Aorta (tissue), 5 donors: Measurements from ENCODE around the gene GDI2. TPM values are rescaled to one million over a fixed set of nuclear protein-coding genes. Genes with fewer than 3 reads are reported as not detected.

ENCODE experiments used
- ATAC-seq: fragments of 200-7000 bp; cut with Tn5 transposase; one replicate; pipeline ENCODE4 v1.9.1; 2022; ENCODE audit warnings: moderate library complexity; ENCODE audit not compliant: low FRiP score
- DNase-seq, 2 donors: peaks; one replicate each; pipeline ENCODE4 v3.0.0-alpha.2; 2020
- H3K27ac ChIP-seq, 2 donors: one replicate each; pipeline ENCODE4 v1.5.1; 2013; ENCODE audit warnings: low read length in 2 of 2, mild to moderate bottlenecking in 2 of 2, moderate library complexity in 2 of 2, control low read depth in 1 of 2, inconsistent platforms in 1 of 2, low read depth in 1 of 2
- H3K27me3 ChIP-seq, 2 donors: one replicate each; pipeline ENCODE4 v1.6.1; 2013; ENCODE audit warnings: control low read depth in 1 of 2, low read length in 1 of 2, mild to moderate bottlenecking in 1 of 2, moderate library complexity in 1 of 2; ENCODE audit not compliant: insufficient read depth in 2 of 2, control insufficient read depth in 1 of 2
- H3K36me3 ChIP-seq, 2 donors: one replicate each; pipeline ENCODE4 v1.6.1; 2013; ENCODE audit warnings: control low read depth in 1 of 2, low read length in 1 of 2, mild to moderate bottlenecking in 1 of 2; ENCODE audit not compliant: insufficient read depth in 2 of 2, control insufficient read depth in 1 of 2
- H3K4me1 ChIP-seq, 2 donors: one replicate each; pipeline ENCODE4 v1.6.1; 2013; ENCODE audit warnings: low read length in 2 of 2, control low read depth in 1 of 2, mild to moderate bottlenecking in 1 of 2, moderate library complexity in 1 of 2; ENCODE audit not compliant: insufficient read depth in 2 of 2, control insufficient read depth in 1 of 2
- H3K4me3 ChIP-seq, 2 donors: one replicate each; pipeline ENCODE4 v1.5.1; 2013; ENCODE audit warnings: low read length in 2 of 2, control low read depth in 1 of 2, mild to moderate bottlenecking in 1 of 2
- H3K9me3 ChIP-seq: one replicate; pipeline ENCODE4 v1.6.1; 2013; ENCODE audit warnings: mild to moderate bottlenecking, low read length; ENCODE audit not compliant: control insufficient read depth
- WGBS, 2 donors: extraction: QIAGEN DNeasy Blood & Tissue Kit; methylation state at CpG; one replicate each; pipeline ENCODE4 v1.1.7; 2013; 5-methylcytosine and 5-hydroxymethylcytosine counted together
- intact Hi-C, 2 donors: fragments of 100-400 bp; cut with DNase I; formaldehyde crosslinking; loops; one replicate each; pipeline versions ENCODE4 v1.14.2 to v1.15.0; 2022
- polyA plus RNA-seq, 2 donors: library from polyadenylated mRNA; stranded (reverse); fragments of 200-250 nt; gene quantifications; one replicate each; pipeline ENCODE4 v1.2.3, GENCODE V29; 2013
- total RNA-seq, 2 donors: library from RNA; stranded (reverse); fragmentation: NEBNext Ultra II Directional; extraction: Animal tissue kit (Norgen Biotek cat#: 25700); gene quantifications; one replicate each; pipeline ENCODE4 v1.2.1, GENCODE V29; 2021
- donor health status: healthy with polysubstance abuse.
- donor health status: Bipolar disorder and iron deficiency.
- donor health status: DM: no; HTN: no; CAD: no.
- donor health status: DM: no; HTN: no; CAD: no.
- donor health status: DM: yes; HTN: yes; CAD: no.

Gene GDI2
- total and polyA plus RNA-seq, 4 donors: 116 to 161 (median 143) TPM

- Histone ChIP-seq H3K36me3 (no peaks in the 10 kb centered on the region), H3K27me3 (no peaks in the 10 kb centered on the region), H3K4me1 (no peaks in the 10 kb centered on the region), H3K9me3 (no peaks in the 10 kb centered on the region), H3K27ac (no peak overlapping the region), H3K4me3 (no peak overlapping the region)
- DNase-seq: no peak
- intact Hi-C loops: loop anchor here in 1 of 2 donors (10.0 kb wide), 1 partner anchor 131 kb away; the partner anchor contains the start of gene TASOR2
- ATAC-seq: no peak
These were observed 2.9 kb upstream of the GDI2 start for GRCh38 chr10:5816170-5816569.

GRCh38 chr10:5814110-5815107 is 1.2 kb upstream of the GDI2 start:
- no peak for DNase-seq
- Histone ChIP-seq H3K4me3 (peak overlapping the region; percentile 45 to 83), H3K27me3 (no peaks in the 10 kb centered on the region), H3K36me3 (no peaks in the 10 kb centered on the region), H3K27ac (peak overlapping the region in 1 of 2 donors; percentile 72), H3K4me1 (peaks cover 0 to under 1% of the 10 kb centered on the region in 2 donors), H3K9me3 (no peaks in the 10 kb centered on the region)
- intact Hi-C loops: loop anchor here in 1 of 2 donors (5.0 to 10.0 kb wide), 3 partner anchors 58 to 182 kb away; partner anchors contain the start of gene TASOR2
- no peak for ATAC-seq
- 24 to 25% methylated on average over 12 of the region's 12 CpGs for WGBS, 2 donors

GRCh38 chr10:5813091-5813340 is 218 bp downstream of the GDI2 start:
- Histone ChIP-seq H3K36me3 (no peaks in the 10 kb centered on the region), H3K4me3 (peak overlapping the region; percentile 67 to 77), H3K9me3 (no peaks in the 10 kb centered on the region), H3K27ac (peak overlapping the region; percentile 46 to 64), H3K4me1 (peaks cover 0 to 2% of the 10 kb centered on the region in 2 donors), H3K27me3 (no peaks in the 10 kb centered on the region)
- 0 to 1% methylated on average over 22 to 29 of the region's 29 CpGs for WGBS, 2 donors
- intact Hi-C loops: loop anchor here in 1 of 2 donors (5.0 to 10.0 kb wide), 3 partner anchors 59 to 181 kb away; partner anchors contain the start of gene TASOR2
- no peak for DNase-seq
- peak; percentile 71 for ATAC-seq

GRCh38 chr10:5812283-5813090 is 747 bp downstream of the GDI2 start:
- Histone ChIP-seq H3K27me3 (no peaks in the 10 kb centered on the region), H3K36me3 (no peaks in the 10 kb centered on the region), H3K4me3 (peak overlapping the region; percentile 67 to 77), H3K27ac (peak overlapping the region; percentile 46 to 64), H3K9me3 (no peaks in the 10 kb centered on the region), H3K4me1 (peaks cover 0 to 2% of the 10 kb centered on the region in 2 donors)
- ATAC-seq (peak; percentile 72), DNase-seq (peak; percentile 66 to 86)
- intact Hi-C loops: loop anchor here in 1 of 2 donors (5.0 to 10.0 kb wide), 3 partner anchors 60 to 180 kb away; partner anchors contain the start of gene TASOR2
- 1% methylated on average over 46 to 49 of the region's 49 CpGs for WGBS, 2 donors

GRCh38 chr10:5811387-5811821 is 1.8 kb downstream of the GDI2 start:
- Histone ChIP-seq H3K27me3 (no peaks in the 10 kb centered on the region), H3K4me3 (peak overlapping the region in 1 of 2 donors; percentile 46), H3K36me3 (no peaks in the 10 kb centered on the region), H3K9me3 (no peaks in the 10 kb centered on the region), H3K27ac (no peak overlapping the region), H3K4me1 (peaks cover 0 to 2% of the 10 kb centered on the region in 2 donors)
- ATAC-seq (no peak), DNase-seq (no peak)
- WGBS, 2 donors: 3% methylated on average over 6 of the region's 6 CpGs
- intact Hi-C loops: loop anchor here in 1 of 2 donors (5.0 to 10.0 kb wide), 3 partner anchors 61 to 179 kb away; partner anchors contain the start of gene TASOR2

- 47 to 49% methylated on average over 2 of the region's 2 CpGs for WGBS, 2 donors
- no peaks in the 10 kb centered on the region for H3K36me3 ChIP-seq
- H3K4me1 ChIP-seq: peaks cover 0 to 2% of the 10 kb centered on the region in 2 donors
- intact Hi-C loops: loop anchor here in 1 of 2 donors (5.0 to 10.0 kb wide), 3 partner anchors 62 to 178 kb away; partner anchors contain the start of gene TASOR2
- no peak for DNase-seq
- H3K27ac ChIP-seq: no peak overlapping the region
- no peaks in the 10 kb centered on the region for H3K9me3 ChIP-seq
- no peak overlapping the region for H3K4me3 ChIP-seq
- ATAC-seq: no peak
- H3K27me3 ChIP-seq: no peaks in the 10 kb centered on the region
These were observed 3.0 kb downstream of the GDI2 start for GRCh38 chr10:5810225-5810624.

- ATAC-seq: no peak
- Histone ChIP-seq H3K4me3 (no peak overlapping the region), H3K27ac (no peak overlapping the region), H3K4me1 (peaks cover 0 to 2% of the 10 kb centered on the region in 2 donors), H3K9me3 (no peaks in the 10 kb centered on the region), H3K27me3 (no peaks in the 10 kb centered on the region), H3K36me3 (no peaks in the 10 kb centered on the region)
- WGBS, 2 donors: 30 to 31% methylated on average over 4 of the region's 4 CpGs
- DNase-seq: no peak
- intact Hi-C loops: loop anchor here in 1 of 2 donors (5.0 to 10.0 kb wide), 3 partner anchors 63 to 177 kb away; partner anchors contain the start of gene TASOR2
These were observed 3.6 kb downstream of the GDI2 start for GRCh38 chr10:5809527-5810154.
